GM18526 (cell line): Measurements from ENCODE around the gene FAM168A.

Experiments used
- POLR2A ChIP-seq: IDR thresholded peaks from 3 replicates; pipeline ENCODE4 v1.6.1; 2011; ENCODE audit not compliant: insufficient read length; ENCODE audit errors: extremely low read depth

Gene FAM168A

GRCh38 chr11:73401217-73401923, 196.5 kb downstream of the FAM168A start:
- no peak for TF ChIP-seq POLR2A

- no peak for TF ChIP-seq POLR2A
Measured at GRCh38 chr11:73400293-73400692, 197.6 kb downstream of the FAM168A start.

GRCh38 chr11:73399636-73400035, 198.3 kb downstream of the FAM168A start:
- TF ChIP-seq POLR2A, result no peak

- no peak for TF ChIP-seq POLR2A
Measured at GRCh38 chr11:73399159-73399590, 198.7 kb downstream of the FAM168A start.

- TF ChIP-seq POLR2A, result no peak
Measured at GRCh38 chr11:73398721-73399120, 199.2 kb downstream of the FAM168A start.

GRCh38 chr11:73398132-73398526, 199.8 kb downstream of the FAM168A start:
- TF ChIP-seq POLR2A, result no peak

- no peak for TF ChIP-seq POLR2A
Measured at GRCh38 chr11:73397468-73398131, 200.3 kb downstream of the FAM168A start.

GRCh38 chr11:73396985-73397384, 200.9 kb downstream of the FAM168A start:
- TF ChIP-seq POLR2A, result no peak

- no peak for TF ChIP-seq POLR2A
Measured at GRCh38 chr11:73396251-73396930, 201.5 kb downstream of the FAM168A start.

- TF ChIP-seq POLR2A, result no peak
Measured at GRCh38 chr11:73395297-73396208, 202.4 kb downstream of the FAM168A start.

- TF ChIP-seq POLR2A, result no peak
Measured at GRCh38 chr11:73394416-73395296, 203.3 kb downstream of the FAM168A start.

- no peak for TF ChIP-seq POLR2A
Measured at GRCh38 chr11:73393479-73394415, 204.2 kb downstream of the FAM168A start.

GRCh38 chr11:73393011-73393380, 204.9 kb downstream of the FAM168A start:
- no peak for TF ChIP-seq POLR2A
